ENCODE results near the gene LMF1. TPM values are rescaled to one million over a fixed set of nuclear protein-coding genes. Genes with fewer than 3 reads are reported as not detected.

Gene LMF1
- total RNA-seq, 2 donors from 2014 or later: 17.3 to 22.6 TPM

- DNase-seq (no peak), ATAC-seq (no peak)
- intact Hi-C loops (cut with DNase I, micrococcal nuclease): no loop called here
Observed at GRCh38 chr16:987906-988305, 17.1 kb upstream of the LMF1 start.

- DNase-seq (no peak), ATAC-seq (no peak)
- intact Hi-C loops (cut with DNase I, micrococcal nuclease): no loop called here
Observed at GRCh38 chr16:986925-987582, 16.3 kb upstream of the LMF1 start.

DNA sequence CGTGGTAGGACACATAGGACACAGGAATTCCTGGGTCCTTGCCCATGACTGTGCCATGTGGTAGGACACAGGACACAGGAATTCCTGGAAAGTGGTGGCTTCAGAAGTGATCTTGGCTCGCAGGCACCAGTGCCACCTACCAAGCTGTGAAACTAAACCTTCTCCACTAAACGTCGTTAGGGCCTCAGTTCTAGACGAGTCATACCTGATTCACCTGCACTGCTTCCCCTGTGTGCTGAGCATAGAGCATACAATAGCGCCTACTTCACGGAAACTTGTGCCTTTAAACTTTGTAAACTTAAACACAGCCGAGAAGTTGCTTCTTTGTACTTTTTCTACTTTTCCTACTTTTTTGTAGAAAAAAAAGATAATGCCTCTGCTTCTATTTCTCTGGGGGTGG lies 15.6 kb upstream of the LMF1 start:
- intact Hi-C loops (cut with DNase I, micrococcal nuclease): no loop called here
- no peak for DNase-seq
- no peak for ATAC-seq

DNA sequence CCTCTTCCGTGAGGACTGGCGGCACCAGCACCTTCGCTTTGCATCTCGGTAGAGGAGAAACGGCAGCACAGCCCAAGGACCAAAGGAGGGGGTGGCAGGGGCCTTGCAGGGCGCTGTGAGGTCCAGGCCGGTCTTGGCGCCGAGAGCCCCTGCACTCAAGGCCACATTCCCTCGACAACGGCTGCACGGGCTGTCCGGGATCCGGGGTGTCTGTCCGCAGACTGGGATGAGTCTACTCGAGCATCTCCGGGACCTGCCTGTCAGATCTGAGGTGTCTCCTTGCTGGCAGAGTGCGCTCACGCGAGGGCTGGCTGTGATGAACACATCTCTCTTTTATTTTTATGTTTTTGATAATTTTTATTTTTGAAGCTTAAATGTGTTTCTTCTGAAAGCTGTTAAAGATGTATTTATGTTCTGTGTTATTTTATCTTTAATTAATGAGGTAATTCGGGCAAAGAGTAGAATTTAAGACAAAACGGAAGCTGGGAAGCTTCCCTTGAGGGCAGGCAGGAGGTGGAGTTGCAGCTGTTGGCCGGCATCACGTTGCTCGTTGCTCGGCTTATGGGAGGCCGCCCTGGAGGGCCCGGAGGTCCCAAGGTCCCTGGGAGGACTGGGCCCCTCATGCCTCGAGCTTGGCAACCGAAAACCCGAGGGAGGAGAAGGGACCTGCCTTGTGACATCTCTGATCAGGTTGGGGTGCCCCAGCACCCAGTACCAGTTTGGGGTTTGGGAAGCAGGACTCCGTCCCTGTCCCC lies 15.0 kb upstream of the LMF1 start:
- DNase-seq: no peak
- ATAC-seq: no peak
- intact Hi-C loops (cut with DNase I, micrococcal nuclease): no loop called here

DNA sequence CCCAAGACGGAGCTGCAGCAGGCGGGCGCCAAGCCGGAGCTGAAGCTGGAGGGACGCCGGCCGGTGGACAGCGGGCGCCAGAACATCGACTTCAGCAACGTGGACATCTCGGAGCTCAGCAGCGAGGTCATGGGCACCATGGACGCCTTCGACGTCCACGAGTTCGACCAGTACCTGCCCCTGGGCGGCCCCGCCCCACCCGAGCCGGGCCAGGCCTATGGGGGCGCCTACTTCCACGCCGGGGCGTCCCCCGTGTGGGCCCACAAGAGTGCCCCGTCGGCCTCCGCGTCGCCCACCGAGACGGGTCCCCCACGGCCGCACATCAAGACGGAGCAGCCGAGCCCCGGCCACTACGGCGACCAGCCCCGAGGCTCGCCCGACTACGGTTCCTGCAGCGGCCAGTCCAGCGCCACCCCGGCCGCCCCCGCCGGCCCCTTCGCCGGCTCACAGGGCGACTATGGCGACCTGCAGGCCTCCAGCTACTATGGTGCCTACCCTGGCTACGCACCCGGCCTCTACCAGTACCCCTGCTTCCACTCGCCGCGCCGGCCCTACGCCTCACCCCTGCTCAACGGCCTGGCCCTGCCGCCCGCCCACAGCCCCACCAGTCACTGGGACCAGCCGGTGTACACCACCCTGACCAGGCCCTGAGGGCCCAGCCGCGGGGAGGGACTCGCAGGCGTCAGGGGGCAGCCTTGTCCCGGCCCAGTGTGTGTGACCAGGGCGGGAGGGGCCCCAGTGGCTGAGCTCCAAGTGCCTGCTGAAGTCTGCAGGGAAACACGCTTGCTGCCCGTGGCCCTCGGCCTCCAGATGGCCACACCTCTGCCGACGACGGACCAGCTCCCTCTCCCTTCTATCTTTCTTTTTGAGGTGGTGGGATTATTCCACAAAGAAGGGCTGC lies 14.2 kb upstream of the LMF1 start:
- intact Hi-C loops (cut with DNase I, micrococcal nuclease): no loop called here
- no peak for ATAC-seq
- no peak for DNase-seq

GRCh38 chr16:984121-984694 lies 13.4 kb upstream of the LMF1 start:
- no peak for DNase-seq
- no peak for ATAC-seq
- intact Hi-C loops (cut with DNase I, micrococcal nuclease): no loop called here

GRCh38 chr16:983044-984030 lies 12.6 kb upstream of the LMF1 start:
- intact Hi-C loops (cut with DNase I, micrococcal nuclease): no loop called here
- no peak for DNase-seq
- no peak for ATAC-seq

GRCh38 chr16:982145-983043 lies 11.6 kb upstream of the LMF1 start:
- ATAC-seq (no peak), DNase-seq (no peak)
- intact Hi-C loops (cut with DNase I, micrococcal nuclease): no loop called here

DNA sequence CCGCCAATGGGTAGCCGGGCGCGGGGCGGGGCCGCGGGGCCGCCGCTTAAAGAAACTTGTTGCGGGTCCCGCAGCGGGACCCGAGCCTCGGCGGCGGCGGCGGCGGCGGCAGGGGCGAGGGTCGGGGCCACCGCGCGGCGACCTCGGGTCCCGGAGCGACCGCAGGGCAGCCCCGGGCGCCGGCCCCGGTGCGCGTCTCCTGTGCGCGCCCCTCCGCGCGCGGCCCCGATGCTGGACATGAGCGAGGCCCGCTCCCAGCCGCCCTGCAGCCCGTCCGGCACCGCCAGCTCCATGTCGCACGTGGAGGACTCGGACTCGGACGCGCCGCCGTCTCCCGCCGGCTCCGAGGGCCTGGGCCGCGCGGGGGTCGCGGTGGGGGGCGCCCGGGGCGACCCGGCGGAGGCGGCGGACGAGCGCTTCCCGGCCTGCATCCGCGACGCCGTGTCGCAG lies 10.9 kb upstream of the LMF1 start, which contains the start of gene SOX8:
SOX8 (plus strand) TSS at position 76 of the 450 bp plus-strand sequence; CDS start at position 229, 153 bp downstream.
- intact Hi-C loops (cut with DNase I, micrococcal nuclease): no loop called here
- ATAC-seq: no peak
- no peak for DNase-seq

DNA sequence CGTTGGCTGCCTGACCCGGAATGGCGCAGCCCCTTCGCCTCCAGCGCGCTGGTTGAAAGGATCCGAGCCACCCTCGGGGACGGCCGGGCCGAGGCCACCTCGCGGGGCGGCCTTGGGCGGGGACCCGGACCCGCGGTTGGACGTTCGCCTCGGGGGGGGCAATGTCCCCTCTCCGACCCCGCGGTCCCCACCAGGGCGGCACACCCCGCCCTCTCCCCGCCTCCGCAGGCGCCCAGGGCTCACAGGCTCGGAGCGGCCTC lies 9.7 kb upstream of the LMF1 start:
- intact Hi-C loops (cut with DNase I, micrococcal nuclease): no loop called here
- DNase-seq: no peak

GRCh38 chr16:979859-980594 lies 9.2 kb upstream of the LMF1 start:
- no peak for ATAC-seq
- DNase-seq: no peak
- intact Hi-C loops (cut with DNase I, micrococcal nuclease): no loop called here

More for the DNA sequence above, 9.7 kb upstream of the LMF1 start:
- ATAC-seq: no peak

DNA sequence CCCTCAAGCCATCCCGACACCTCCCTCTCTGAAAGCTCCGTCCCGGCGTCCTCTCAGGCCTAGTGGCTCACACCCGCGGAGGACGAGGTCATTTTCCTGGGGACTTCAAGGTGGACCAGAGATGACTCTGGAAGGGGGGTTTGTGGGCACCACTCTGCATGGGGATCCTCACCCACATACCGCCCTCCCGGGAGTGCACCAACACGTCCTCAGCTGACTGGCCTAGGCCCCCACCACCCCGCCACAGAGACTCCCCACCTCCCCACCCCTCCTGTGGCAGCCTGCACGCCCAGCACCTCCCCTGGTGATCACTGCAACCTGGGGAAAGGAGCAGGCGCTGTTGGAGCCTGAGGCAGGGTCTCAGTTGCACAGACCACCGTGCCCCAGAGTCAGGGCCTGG lies 8.4 kb upstream of the LMF1 start:
- DNase-seq (no peak), ATAC-seq (no peak)
- intact Hi-C loops (cut with DNase I, micrococcal nuclease): no loop called here

- intact Hi-C loops (cut with DNase I, micrococcal nuclease): no loop called here
- ATAC-seq: no peak
- no peak for DNase-seq
Observed at GRCh38 chr16:978403-978802, 7.6 kb upstream of the LMF1 start.

DNA sequence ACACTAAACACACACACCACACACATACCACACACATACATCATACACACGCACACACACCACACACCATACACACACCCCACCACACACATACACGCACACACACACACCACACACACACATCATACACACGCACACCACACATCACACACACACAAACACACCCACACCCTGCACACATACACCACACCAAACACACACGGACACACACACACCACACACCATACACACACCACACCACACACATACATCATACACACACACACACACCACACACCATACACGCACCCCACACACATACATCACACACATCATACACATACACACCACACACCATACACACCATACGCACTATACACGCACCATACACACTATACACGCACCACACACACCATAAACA lies 7.1 kb upstream of the LMF1 start:
- no peak for ATAC-seq
- intact Hi-C loops (cut with DNase I, micrococcal nuclease): no loop called here
- DNase-seq: no peak

GRCh38 chr16:977081-977701 lies 6.4 kb upstream of the LMF1 start:
- DNase-seq (no peak), ATAC-seq (no peak)
- intact Hi-C loops (cut with DNase I, micrococcal nuclease): no loop called here

DNA sequence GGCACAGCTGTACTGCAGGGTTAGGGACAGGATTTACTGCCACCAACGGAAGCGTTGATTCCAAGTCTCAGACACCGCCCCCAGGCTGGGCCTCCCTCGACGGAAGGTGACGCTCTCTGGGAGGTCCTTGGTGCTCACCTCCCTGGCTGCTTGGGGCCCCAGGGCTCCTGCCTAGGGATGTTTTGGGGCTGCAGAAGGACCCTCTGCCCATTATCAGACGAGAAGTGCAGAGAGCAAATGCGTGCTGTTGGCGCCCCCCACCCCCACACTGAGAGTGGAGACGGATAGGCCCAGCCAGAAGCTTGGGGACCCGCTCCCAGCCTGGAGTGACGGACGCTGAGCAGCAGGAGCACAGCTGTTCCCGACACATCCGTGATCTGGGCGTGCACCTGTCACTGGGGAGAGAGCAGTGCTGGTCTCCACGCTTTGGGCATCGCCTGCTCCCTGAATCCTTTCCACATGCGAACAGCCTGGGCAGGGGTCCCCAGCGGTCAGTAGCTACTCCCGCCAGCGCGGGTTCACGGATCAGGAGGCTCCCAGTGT lies 5.7 kb upstream of the LMF1 start:
- no peak for ATAC-seq
- intact Hi-C loops (cut with DNase I, micrococcal nuclease): no loop called here
- no peak for DNase-seq
